ENCODE measurements around the gene TSGA10.
"Not testable (repeated sequence)": the region's sequence is repeated elsewhere in the genome, so short reads cannot be mapped to it uniquely, and the experiment has no call there.

The TSGA10 gene

GRCh38 chr2:99000708-99001107 is 154.0 kb downstream of the TSGA10 start:
- no peaks in the 10 kb centered on the region for H3K79me2 ChIP-seq
- no peak overlapping the region for H2AFZ ChIP-seq
- H3K27me3 ChIP-seq (ENCODE audit: control insufficient read depth, insufficient read depth, low read length) = no peaks in the 10 kb centered on the region
- H3K36me3 ChIP-seq (ENCODE audit: control insufficient read depth, insufficient read depth, low read length) = no peaks in the 10 kb centered on the region
- no peaks in the 10 kb centered on the region for H3K9me3 ChIP-seq (ENCODE audit: control insufficient read depth, low read length)
- no peak overlapping the region for H3K4me3 ChIP-seq (ENCODE audit: low read depth, low read length)
- no peak overlapping the region for H3K27ac ChIP-seq
- H3K4me1 ChIP-seq = no peaks in the 10 kb centered on the region
- no peak overlapping the region for H3K4me2 ChIP-seq (ENCODE audit: low read length)
- H3K9ac ChIP-seq = no peak overlapping the region
- no peak for TF ChIP-seq CTCF (IDR thresholded peaks at IDR 0.05)

- not testable (repeated sequence) for H2AFZ ChIP-seq; H3K9ac ChIP-seq; H3K9me3 ChIP-seq (ENCODE audit: control insufficient read depth, low read length); H3K4me1 ChIP-seq; H3K4me2 ChIP-seq (ENCODE audit: low read length); H3K27ac ChIP-seq; H3K36me3 ChIP-seq (ENCODE audit: control insufficient read depth, insufficient read depth, low read length); H3K4me3 ChIP-seq (ENCODE audit: low read depth, low read length); H3K79me2 ChIP-seq; H3K27me3 ChIP-seq (ENCODE audit: control insufficient read depth, insufficient read depth, low read length)
Measured at GRCh38 chr2:98988695-98989094, 166.0 kb downstream of the TSGA10 start.

- Histone ChIP-seq H2AFZ (no peak overlapping the region), H3K4me3 (ENCODE audit: low read depth, low read length) (no peak overlapping the region), H3K36me3 (ENCODE audit: control insufficient read depth, insufficient read depth, low read length) (no peaks in the 10 kb centered on the region), H3K27me3 (ENCODE audit: control insufficient read depth, insufficient read depth, low read length) (no peaks in the 10 kb centered on the region), H3K27ac (no peak overlapping the region), H3K79me2 (no peaks in the 10 kb centered on the region), H3K4me1 (no peaks in the 10 kb centered on the region), H3K9me3 (ENCODE audit: control insufficient read depth, low read length) (no peaks in the 10 kb centered on the region), H3K9ac (no peak overlapping the region), H3K4me2 (ENCODE audit: low read length) (no peak overlapping the region)
- TF ChIP-seq CTCF (IDR thresholded peaks at IDR 0.05) = no peak
Measured at GRCh38 chr2:98985905-98986666, 168.7 kb downstream of the TSGA10 start.

GRCh38 chr2:98975611-98976010 is 179.1 kb downstream of the TSGA10 start:
- no peaks in the 10 kb centered on the region for H3K4me1 ChIP-seq
- no peaks in the 10 kb centered on the region for H3K79me2 ChIP-seq
- TF ChIP-seq CTCF (IDR thresholded peaks at IDR 0.05) = no peak
- no peak overlapping the region for H2AFZ ChIP-seq
- H3K36me3 ChIP-seq (ENCODE audit: control insufficient read depth, insufficient read depth, low read length) = no peaks in the 10 kb centered on the region
- H3K4me3 ChIP-seq (ENCODE audit: low read depth, low read length) = no peak overlapping the region
- H3K9me3 ChIP-seq (ENCODE audit: control insufficient read depth, low read length) = no peaks in the 10 kb centered on the region
- no peaks in the 10 kb centered on the region for H3K27me3 ChIP-seq (ENCODE audit: control insufficient read depth, insufficient read depth, low read length)
- H3K4me2 ChIP-seq (ENCODE audit: low read length) = no peak overlapping the region
- no peak overlapping the region for H3K27ac ChIP-seq
- no peak overlapping the region for H3K9ac ChIP-seq

- H3K27me3 ChIP-seq (ENCODE audit: control insufficient read depth, insufficient read depth, low read length) = no peaks in the 10 kb centered on the region
- TF ChIP-seq CTCF (IDR thresholded peaks at IDR 0.05) = no peak
- H2AFZ ChIP-seq = no peak overlapping the region
- no peaks in the 10 kb centered on the region for H3K79me2 ChIP-seq
- no peak overlapping the region for H3K4me3 ChIP-seq (ENCODE audit: low read depth, low read length)
- H3K9me3 ChIP-seq (ENCODE audit: control insufficient read depth, low read length) = no peaks in the 10 kb centered on the region
- no peak overlapping the region for H3K4me2 ChIP-seq (ENCODE audit: low read length)
- no peaks in the 10 kb centered on the region for H3K4me1 ChIP-seq
- no peaks in the 10 kb centered on the region for H3K36me3 ChIP-seq (ENCODE audit: control insufficient read depth, insufficient read depth, low read length)
- H3K27ac ChIP-seq = no peak overlapping the region
- no peak overlapping the region for H3K9ac ChIP-seq
Measured at GRCh38 chr2:98972582-98973167, 182.1 kb downstream of the TSGA10 start.
